ENCODE results near the gene B4GALT3. TPM values are rescaled to one million over a fixed set of nuclear protein-coding genes. Genes with fewer than 3 reads are reported as not detected.

The B4GALT3 gene
- polyA plus RNA-seq, 1 donor from 2014 or later, result 43.7 TPM

DNA sequence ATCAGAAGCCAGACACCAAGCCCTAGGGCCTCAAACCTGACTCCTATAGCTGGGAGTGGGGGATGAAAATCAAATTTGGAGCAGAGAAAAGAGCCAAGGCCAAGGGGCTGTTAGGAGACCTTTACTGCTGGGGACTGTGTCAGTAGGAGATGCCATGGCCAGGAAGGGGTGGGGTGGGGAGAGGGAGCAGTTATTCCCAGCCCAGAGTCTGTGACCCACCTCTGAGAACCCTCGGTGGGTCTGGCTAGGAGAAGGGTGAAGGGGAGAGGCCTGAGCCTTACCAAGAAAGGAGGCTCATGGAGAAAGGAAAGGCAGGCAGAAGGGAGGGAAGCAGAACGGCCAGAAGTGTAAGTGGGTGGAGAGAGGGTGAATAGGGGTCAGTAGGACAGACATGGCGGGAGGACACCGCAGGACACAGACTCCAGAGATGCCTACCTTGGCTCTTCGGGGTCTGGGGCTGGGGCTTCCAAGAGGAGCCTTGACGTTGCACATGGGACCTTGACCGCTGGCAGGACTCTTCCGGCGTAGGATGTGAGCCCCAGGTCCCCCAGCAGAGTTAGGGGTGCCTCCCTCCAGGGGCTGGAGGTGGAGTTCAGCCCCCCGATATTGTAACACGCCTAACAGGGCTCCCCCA lies 20.4 kb upstream of the B4GALT3 start:
- Histone ChIP-seq H3K36me3 (ENCODE audit: insufficient read depth, low read length) (no peaks in the 10 kb centered on the region), H3K27me3 (ENCODE audit: insufficient read depth, low read depth, low read length) (no peaks in the 10 kb centered on the region), H3K9me3 (ENCODE audit: low read length) (no peaks in the 10 kb centered on the region), H2AFZ (ENCODE audit: low read depth, low read length) (no peak overlapping the region), H3K27ac (ENCODE audit: low read length) (no peak overlapping the region), H3K4me2 (ENCODE audit: low read length) (no peak overlapping the region), H3K4me3 (ENCODE audit: low read length) (no peak overlapping the region), H3F3A (ENCODE audit: insufficient read depth, low read length, poor library complexity, severe bottlenecking) (no peaks in the 10 kb centered on the region), H3K79me2 (replicated peaks; ENCODE audit: insufficient read depth, low read length) (peaks cover 4% of the 10 kb centered on the region), H3K9me2 (ENCODE audit: insufficient read depth, low read length) (no peaks in the 10 kb centered on the region), H4K20me1 (ENCODE audit: insufficient read depth) (no peaks in the 10 kb centered on the region), H3K9ac (ENCODE audit: low read length) (no peak overlapping the region)
- TF ChIP-seq, protein P1, sequence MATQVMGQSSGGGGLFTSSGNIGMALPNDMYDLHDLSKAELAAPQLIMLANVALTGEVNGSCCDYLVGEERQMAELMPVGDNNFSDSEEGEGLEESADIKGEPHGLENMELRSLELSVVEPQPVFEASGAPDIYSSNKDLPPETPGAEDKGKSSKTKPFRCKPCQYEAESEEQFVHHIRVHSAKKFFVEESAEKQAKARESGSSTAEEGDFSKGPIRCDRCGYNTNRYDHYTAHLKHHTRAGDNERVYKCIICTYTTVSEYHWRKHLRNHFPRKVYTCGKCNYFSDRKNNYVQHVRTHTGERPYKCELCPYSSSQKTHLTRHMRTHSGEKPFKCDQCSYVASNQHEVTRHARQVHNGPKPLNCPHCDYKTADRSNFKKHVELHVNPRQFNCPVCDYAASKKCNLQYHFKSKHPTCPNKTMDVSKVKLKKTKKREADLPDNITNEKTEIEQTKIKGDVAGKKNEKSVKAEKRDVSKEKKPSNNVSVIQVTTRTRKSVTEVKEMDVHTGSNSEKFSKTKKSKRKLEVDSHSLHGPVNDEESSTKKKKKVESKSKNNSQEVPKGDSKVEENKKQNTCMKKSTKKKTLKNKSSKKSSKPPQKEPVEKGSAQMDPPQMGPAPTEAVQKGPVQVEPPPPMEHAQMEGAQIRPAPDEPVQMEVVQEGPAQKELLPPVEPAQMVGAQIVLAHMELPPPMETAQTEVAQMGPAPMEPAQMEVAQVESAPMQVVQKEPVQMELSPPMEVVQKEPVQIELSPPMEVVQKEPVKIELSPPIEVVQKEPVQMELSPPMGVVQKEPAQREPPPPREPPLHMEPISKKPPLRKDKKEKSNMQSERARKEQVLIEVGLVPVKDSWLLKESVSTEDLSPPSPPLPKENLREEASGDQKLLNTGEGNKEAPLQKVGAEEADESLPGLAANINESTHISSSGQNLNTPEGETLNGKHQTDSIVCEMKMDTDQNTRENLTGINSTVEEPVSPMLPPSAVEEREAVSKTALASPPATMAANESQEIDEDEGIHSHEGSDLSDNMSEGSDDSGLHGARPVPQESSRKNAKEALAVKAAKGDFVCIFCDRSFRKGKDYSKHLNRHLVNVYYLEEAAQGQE (IDR thresholded peaks at IDR 0.05; ENCODE audit: borderline replicate concordance), result no peak
- TF ChIP-seq, protein P2, sequence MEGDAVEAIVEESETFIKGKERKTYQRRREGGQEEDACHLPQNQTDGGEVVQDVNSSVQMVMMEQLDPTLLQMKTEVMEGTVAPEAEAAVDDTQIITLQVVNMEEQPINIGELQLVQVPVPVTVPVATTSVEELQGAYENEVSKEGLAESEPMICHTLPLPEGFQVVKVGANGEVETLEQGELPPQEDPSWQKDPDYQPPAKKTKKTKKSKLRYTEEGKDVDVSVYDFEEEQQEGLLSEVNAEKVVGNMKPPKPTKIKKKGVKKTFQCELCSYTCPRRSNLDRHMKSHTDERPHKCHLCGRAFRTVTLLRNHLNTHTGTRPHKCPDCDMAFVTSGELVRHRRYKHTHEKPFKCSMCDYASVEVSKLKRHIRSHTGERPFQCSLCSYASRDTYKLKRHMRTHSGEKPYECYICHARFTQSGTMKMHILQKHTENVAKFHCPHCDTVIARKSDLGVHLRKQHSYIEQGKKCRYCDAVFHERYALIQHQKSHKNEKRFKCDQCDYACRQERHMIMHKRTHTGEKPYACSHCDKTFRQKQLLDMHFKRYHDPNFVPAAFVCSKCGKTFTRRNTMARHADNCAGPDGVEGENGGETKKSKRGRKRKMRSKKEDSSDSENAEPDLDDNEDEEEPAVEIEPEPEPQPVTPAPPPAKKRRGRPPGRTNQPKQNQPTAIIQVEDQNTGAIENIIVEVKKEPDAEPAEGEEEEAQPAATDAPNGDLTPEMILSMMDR (IDR thresholded peaks at IDR 0.05; ENCODE audit: poor library complexity, severe bottlenecking), result no peak
- TF ChIP-seq MXI1 (conservative IDR thresholded peaks at IDR 0.05; ENCODE audit: poor library complexity, severe bottlenecking) (no peak), POLR2AphosphoS5 (IDR thresholded peaks at IDR 0.05) (no peak), EP300 (conservative IDR thresholded peaks at IDR 0.05; ENCODE audit: poor library complexity, severe bottlenecking) (no peak), RAD21 (conservative IDR thresholded peaks at IDR 0.05) (no peak)

DNA sequence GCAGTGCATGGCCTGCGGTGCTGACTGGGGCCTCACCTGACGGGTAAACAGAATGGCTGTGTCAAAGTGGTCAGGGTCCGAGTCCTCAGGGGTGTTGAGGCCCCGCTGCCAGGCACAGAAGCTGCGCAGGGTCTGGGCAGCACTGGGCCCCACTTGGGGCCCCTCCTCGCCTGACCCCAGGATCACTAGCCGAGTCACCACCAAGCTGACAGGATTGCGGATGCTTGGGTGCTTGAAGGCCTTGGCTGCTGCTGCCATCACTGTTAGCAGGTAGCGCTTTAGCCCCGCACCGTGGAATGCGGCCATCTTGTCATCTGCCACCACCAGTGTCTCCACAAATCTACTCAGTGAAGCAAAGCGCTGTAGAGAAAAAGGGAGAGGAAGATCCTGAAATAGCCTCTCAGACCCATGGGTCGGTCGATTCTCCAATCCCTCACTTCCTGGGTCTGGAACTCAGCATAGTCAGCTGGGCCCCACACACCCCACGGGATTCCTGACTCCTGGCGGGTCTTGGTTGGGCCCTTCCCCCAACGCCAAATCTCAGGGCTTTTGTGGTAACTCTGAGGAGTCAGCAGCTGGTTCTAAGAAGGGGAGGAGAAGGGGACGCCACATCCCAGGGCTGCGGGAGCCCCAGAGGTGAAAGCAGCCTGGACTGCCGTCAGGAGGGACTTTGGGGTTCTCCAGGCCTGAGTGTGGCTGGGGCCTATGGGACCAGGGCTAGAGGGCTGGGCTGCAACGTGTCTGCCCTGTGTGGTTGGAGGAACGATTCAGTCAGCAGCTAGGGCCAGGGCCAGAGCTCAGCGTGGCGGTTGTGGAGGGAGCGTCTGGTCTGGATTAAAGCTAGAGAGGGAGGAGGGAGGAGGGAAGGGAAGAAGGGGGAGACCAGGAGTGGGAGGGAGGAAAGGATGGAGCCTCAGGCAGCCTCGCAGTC lies 19.5 kb upstream of the B4GALT3 start:
- H3K9me3 ChIP-seq (ENCODE audit: low read length), result no peaks in the 10 kb centered on the region
- no peaks in the 10 kb centered on the region for H3K36me3 ChIP-seq (ENCODE audit: insufficient read depth, low read length)
- no peak overlapping the region for H3K4me3 ChIP-seq (ENCODE audit: low read length)
- no peak overlapping the region for H3K9ac ChIP-seq (ENCODE audit: low read length)
- H3K4me2 ChIP-seq (ENCODE audit: low read length), result no peak overlapping the region
- no peak overlapping the region for H2AFZ ChIP-seq (ENCODE audit: low read depth, low read length)
- no peak overlapping the region for H3K27ac ChIP-seq (ENCODE audit: low read length)
- no peaks in the 10 kb centered on the region for H4K20me1 ChIP-seq (ENCODE audit: insufficient read depth)
- no peaks in the 10 kb centered on the region for H3F3A ChIP-seq (ENCODE audit: insufficient read depth, low read length, poor library complexity, severe bottlenecking)
- TF ChIP-seq EP300 (conservative IDR thresholded peaks at IDR 0.05; ENCODE audit: poor library complexity, severe bottlenecking) (no peak), POLR2AphosphoS5 (IDR thresholded peaks at IDR 0.05) (no peak), SMC3 (conservative IDR thresholded peaks at IDR 0.05; ENCODE audit: poor library complexity) (no peak), MXI1 (conservative IDR thresholded peaks at IDR 0.05; ENCODE audit: poor library complexity, severe bottlenecking) (no peak), TAF1 (IDR thresholded peaks at IDR 0.05; ENCODE audit: low read depth) (no peak), EZH2 (IDR thresholded peaks at IDR 0.05; ENCODE audit: borderline replicate concordance, insufficient read depth, low read length, poor library complexity, severe bottlenecking) (no peak), RAD21 (conservative IDR thresholded peaks at IDR 0.05) (no peak)
- TF ChIP-seq, protein P2 (IDR thresholded peaks at IDR 0.05; ENCODE audit: poor library complexity, severe bottlenecking), result no peak
- TF ChIP-seq, protein P1 (IDR thresholded peaks at IDR 0.05; ENCODE audit: borderline replicate concordance), result no peak
- no peaks in the 10 kb centered on the region for H3K79me2 ChIP-seq (replicated peaks; ENCODE audit: insufficient read depth, low read length)
- no peaks in the 10 kb centered on the region for H3K27me3 ChIP-seq (ENCODE audit: insufficient read depth, low read depth, low read length)
- H3K9me2 ChIP-seq (ENCODE audit: insufficient read depth, low read length), result no peaks in the 10 kb centered on the region
